ENCODE data around the gene FYB2.

Gene FYB2

GRCh38 chr1:56817716-56818463 is 1.3 kb downstream of the FYB2 start:
- peak in 1 of 2 donors; percentile 7 for DNase-seq (ENCODE audit: low read depth in 2 of 2)
- no peak overlapping the region for H3K4me3 ChIP-seq (replicated peaks in 1 of 2; ENCODE audit: low read depth in 2 of 2, low read length in 2 of 2)
- no peak for TF ChIP-seq CTCF (IDR thresholded peaks at IDR 0.05; ENCODE audit: low read depth, low read length)

- no peak for DNase-seq (ENCODE audit: low read depth in 2 of 2)
- no peak for TF ChIP-seq CTCF (IDR thresholded peaks at IDR 0.05; ENCODE audit: low read depth, low read length)
- H3K4me3 ChIP-seq (replicated peaks in 1 of 2; ENCODE audit: low read depth in 2 of 2, low read length in 2 of 2): no peak overlapping the region
These were observed 2.3 kb downstream of the FYB2 start for GRCh38 chr1:56816909-56817308.

- TF ChIP-seq CTCF (IDR thresholded peaks at IDR 0.05; ENCODE audit: low read depth, low read length): no peak
- no peak overlapping the region for H3K4me3 ChIP-seq (replicated peaks in 1 of 2; ENCODE audit: low read depth in 2 of 2, low read length in 2 of 2)
These were observed 2.9 kb downstream of the FYB2 start for GRCh38 chr1:56816264-56816663.

GRCh38 chr1:56814205-56814604 is 5.0 kb downstream of the FYB2 start:
- peak in 1 of 2 donors; percentile 6 for DNase-seq (ENCODE audit: low read depth in 2 of 2)
- H3K4me3 ChIP-seq (replicated peaks in 1 of 2; ENCODE audit: low read depth in 2 of 2, low read length in 2 of 2): no peak overlapping the region
- no peak for TF ChIP-seq CTCF (IDR thresholded peaks at IDR 0.05; ENCODE audit: low read depth, low read length)

More at GRCh38 chr1:56816264-56816663, 2.9 kb downstream of the FYB2 start:
- peak; percentile 2 to 13 for DNase-seq (ENCODE audit: low read depth in 2 of 2)

GRCh38 chr1:56811331-56811730 is 7.9 kb downstream of the FYB2 start:
- no peak for DNase-seq (ENCODE audit: low read depth in 2 of 2)
- no peak for TF ChIP-seq CTCF (IDR thresholded peaks at IDR 0.05; ENCODE audit: low read depth, low read length)
- H3K4me3 ChIP-seq (replicated peaks in 1 of 2; ENCODE audit: low read depth in 2 of 2, low read length in 2 of 2): no peak overlapping the region

GRCh38 chr1:56808410-56808809 is 10.8 kb downstream of the FYB2 start:
- no peak for DNase-seq (ENCODE audit: low read depth in 2 of 2)
- TF ChIP-seq CTCF (IDR thresholded peaks at IDR 0.05; ENCODE audit: low read depth, low read length): no peak
- no peak overlapping the region for H3K4me3 ChIP-seq (replicated peaks in 1 of 2; ENCODE audit: low read depth in 2 of 2, low read length in 2 of 2)

GRCh38 chr1:56806804-56807203 is 12.4 kb downstream of the FYB2 start:
- TF ChIP-seq CTCF (IDR thresholded peaks at IDR 0.05; ENCODE audit: low read depth, low read length): no peak
- no peak overlapping the region for H3K4me3 ChIP-seq (replicated peaks in 1 of 2; ENCODE audit: low read depth in 2 of 2, low read length in 2 of 2)
- no peak for DNase-seq (ENCODE audit: low read depth in 2 of 2)

All from cardiac fibroblast (primary cell).